Measurements from ENCODE around the gene TTC12. TPM values are rescaled to one million over a fixed set of nuclear protein-coding genes. Genes with fewer than 3 reads are reported as not detected.

TTC12 gene
- total RNA-seq, 2 donors from 2014 or later: 19.5 to 26.7 TPM

DNA sequence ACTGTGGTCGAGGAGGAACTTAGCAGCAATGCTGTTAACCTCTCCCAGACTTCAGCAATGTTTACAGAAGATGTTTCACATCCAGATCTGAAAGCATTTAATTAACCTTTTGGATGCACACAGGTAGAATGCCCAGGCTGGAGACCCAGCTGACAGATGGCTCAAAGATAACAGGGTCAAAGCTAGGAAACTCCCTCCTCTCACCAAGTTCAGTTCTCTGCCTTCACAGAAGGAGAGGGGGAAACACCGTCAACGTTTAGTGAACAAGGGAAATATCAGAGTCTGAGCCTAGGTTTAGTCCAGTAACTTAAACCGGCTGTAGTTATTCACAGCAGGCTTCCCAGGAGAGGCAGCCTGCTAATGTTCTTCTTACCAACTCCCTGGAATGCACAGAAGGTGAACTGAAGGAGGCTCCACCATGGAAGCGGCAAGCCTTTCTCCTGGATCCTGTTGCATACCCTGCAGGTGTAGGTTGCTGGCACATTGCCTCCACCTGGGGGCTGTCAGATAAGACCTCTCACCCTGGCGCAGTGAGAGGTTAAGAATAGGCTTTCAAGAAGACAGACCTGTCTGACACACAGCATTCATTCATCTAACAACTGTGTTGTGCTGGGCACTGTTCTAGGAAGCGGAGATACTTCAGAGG, 49.7 kb downstream of the TTC12 start:
- H3K4me3 Mint-ChIP-seq: no peak overlapping the region
- TF ChIP-seq, protein P1, sequence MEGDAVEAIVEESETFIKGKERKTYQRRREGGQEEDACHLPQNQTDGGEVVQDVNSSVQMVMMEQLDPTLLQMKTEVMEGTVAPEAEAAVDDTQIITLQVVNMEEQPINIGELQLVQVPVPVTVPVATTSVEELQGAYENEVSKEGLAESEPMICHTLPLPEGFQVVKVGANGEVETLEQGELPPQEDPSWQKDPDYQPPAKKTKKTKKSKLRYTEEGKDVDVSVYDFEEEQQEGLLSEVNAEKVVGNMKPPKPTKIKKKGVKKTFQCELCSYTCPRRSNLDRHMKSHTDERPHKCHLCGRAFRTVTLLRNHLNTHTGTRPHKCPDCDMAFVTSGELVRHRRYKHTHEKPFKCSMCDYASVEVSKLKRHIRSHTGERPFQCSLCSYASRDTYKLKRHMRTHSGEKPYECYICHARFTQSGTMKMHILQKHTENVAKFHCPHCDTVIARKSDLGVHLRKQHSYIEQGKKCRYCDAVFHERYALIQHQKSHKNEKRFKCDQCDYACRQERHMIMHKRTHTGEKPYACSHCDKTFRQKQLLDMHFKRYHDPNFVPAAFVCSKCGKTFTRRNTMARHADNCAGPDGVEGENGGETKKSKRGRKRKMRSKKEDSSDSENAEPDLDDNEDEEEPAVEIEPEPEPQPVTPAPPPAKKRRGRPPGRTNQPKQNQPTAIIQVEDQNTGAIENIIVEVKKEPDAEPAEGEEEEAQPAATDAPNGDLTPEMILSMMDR (conservative IDR thresholded peaks at IDR 0.05): peak; percentile 43
- H3K27me3 ChIP-seq (ENCODE audit: control insufficient read depth, insufficient read depth, low read length, poor library complexity, severe bottlenecking): peaks cover 19% of the 10 kb centered on the region
- H3K9me3 Mint-ChIP-seq: no peaks in the 10 kb centered on the region
- H3K27ac Mint-ChIP-seq: no peak overlapping the region
- 90 to 91% methylated on average over 4 to 7 of the region's 7 CpGs for WGBS, 2 experiments (ENCODE audit: insufficient coverage in 1 of 2, insufficient read length in 1 of 2)
- H3K27me3 Mint-ChIP-seq (ENCODE audit: insufficient read depth): peaks cover 55% of the 10 kb centered on the region
- H3K9ac ChIP-seq (ENCODE audit: extremely low read depth, low read length, poor library complexity, severe bottlenecking): no peak overlapping the region
- peak; percentile 58 for DNase-seq
- peaks cover 9% of the 10 kb centered on the region for H3K36me3 ChIP-seq (ENCODE audit: control insufficient read depth, insufficient read depth, low read length)
- no peaks in the 10 kb centered on the region for H3K9me3 ChIP-seq (ENCODE audit: control insufficient read depth, low read length)
- H3K4me3 ChIP-seq (ENCODE audit: low read length): no peak overlapping the region
- H3K4me1 Mint-ChIP-seq: peaks cover 35% of the 10 kb centered on the region
- no peak overlapping the region for H3K27ac ChIP-seq (ENCODE audit: low read depth, low read length)
- H3K4me1 ChIP-seq (ENCODE audit: control insufficient read depth, insufficient read depth, low read length): peaks cover 8% of the 10 kb centered on the region
- peaks cover 22% of the 10 kb centered on the region for H3K36me3 Mint-ChIP-seq (ENCODE audit: low read depth)

DNA sequence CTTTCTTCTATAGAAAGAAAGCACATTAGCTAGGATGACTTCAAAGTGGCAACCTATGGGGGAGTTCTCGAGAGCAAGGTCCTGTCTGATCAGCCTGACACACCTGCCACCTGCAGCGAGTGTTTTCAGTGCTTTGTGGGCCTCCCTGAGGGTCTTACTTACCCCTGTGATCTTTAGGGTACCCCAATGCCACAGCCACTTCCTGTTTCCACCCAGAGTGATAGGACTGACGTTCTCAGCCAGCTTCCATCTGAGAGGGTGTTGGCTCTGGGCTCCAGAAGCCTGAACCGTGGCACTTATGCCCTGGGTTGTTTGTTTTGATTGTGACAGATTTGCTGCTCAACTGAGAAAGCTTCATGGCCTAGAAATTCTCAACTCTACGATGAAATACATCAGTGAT, 51.5 kb downstream of the TTC12 start:
- Histone ChIP-seq H3K27me3 (ENCODE audit: control insufficient read depth, insufficient read depth, low read length, poor library complexity, severe bottlenecking) (peaks cover 19% of the 10 kb centered on the region), H3K36me3 (ENCODE audit: control insufficient read depth, insufficient read depth, low read length) (peaks cover 9% of the 10 kb centered on the region), H3K4me3 (ENCODE audit: low read length) (no peak overlapping the region), H3K27ac (ENCODE audit: low read depth, low read length) (no peak overlapping the region), H3K4me1 (ENCODE audit: control insufficient read depth, insufficient read depth, low read length) (peaks cover 16% of the 10 kb centered on the region), H3K9me3 (ENCODE audit: control insufficient read depth, low read length) (no peaks in the 10 kb centered on the region), H3K9ac (ENCODE audit: extremely low read depth, low read length, poor library complexity, severe bottlenecking) (no peak overlapping the region)
- Mint-ChIP-seq H3K27me3 (ENCODE audit: insufficient read depth) (peaks cover 54% of the 10 kb centered on the region), H3K4me1 (peaks cover 43% of the 10 kb centered on the region), H3K9me3 (no peaks in the 10 kb centered on the region), H3K36me3 (ENCODE audit: low read depth) (peaks cover 17% of the 10 kb centered on the region), H3K27ac (no peak overlapping the region), H3K4me3 (no peak overlapping the region)
- WGBS, 2 experiments (ENCODE audit: insufficient coverage in 1 of 2, insufficient read length in 1 of 2): 79 to 88% methylated on average over 4 to 5 of the region's 5 CpGs
- no peak for DNase-seq
- TF ChIP-seq, protein P1 (conservative IDR thresholded peaks at IDR 0.05): no peak

DNA sequence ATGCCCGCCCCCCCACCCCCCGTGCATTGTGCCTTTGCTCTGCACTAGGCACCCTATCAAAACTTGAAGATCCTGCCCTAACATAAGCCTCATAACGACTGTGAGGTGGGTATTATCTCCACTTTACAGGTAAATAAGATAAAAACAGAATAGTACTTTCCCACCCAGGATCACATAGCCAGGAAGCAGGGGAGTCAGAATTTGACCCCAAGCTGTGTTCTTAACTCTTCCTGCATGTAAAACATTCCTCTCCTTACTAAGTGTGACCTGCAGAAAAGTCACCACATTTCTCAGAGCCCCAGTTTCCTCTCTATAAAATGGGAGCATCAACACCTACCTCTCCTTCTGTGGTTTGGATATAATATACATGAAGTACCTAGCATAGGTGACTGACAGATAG, 55.0 kb downstream of the TTC12 start:
- 38% methylated on average over 3 of the region's 3 CpGs; no CpG with 5 or more reads in 1 of the 2 experiments for WGBS, 2 experiments (ENCODE audit: insufficient coverage in 1 of 2, insufficient read length in 1 of 2)
- no peak overlapping the region for H3K27ac ChIP-seq (ENCODE audit: low read depth, low read length)
- peak; percentile 74 for DNase-seq
- H3K27me3 ChIP-seq (ENCODE audit: control insufficient read depth, insufficient read depth, low read length, poor library complexity, severe bottlenecking): peaks cover 44% of the 10 kb centered on the region
- H3K9ac ChIP-seq (ENCODE audit: extremely low read depth, low read length, poor library complexity, severe bottlenecking): no peak overlapping the region
- peak overlapping the region; percentile 89 for H3K27ac Mint-ChIP-seq
- no peaks in the 10 kb centered on the region for H3K9me3 Mint-ChIP-seq
- H3K9me3 ChIP-seq (ENCODE audit: control insufficient read depth, low read length): no peaks in the 10 kb centered on the region
- TF ChIP-seq, protein P1 (conservative IDR thresholded peaks at IDR 0.05): no peak
- peaks cover 48% of the 10 kb centered on the region for H3K4me1 Mint-ChIP-seq
- H3K4me1 ChIP-seq (ENCODE audit: control insufficient read depth, insufficient read depth, low read length): peaks cover 18% of the 10 kb centered on the region
- H3K36me3 Mint-ChIP-seq (ENCODE audit: low read depth): peaks cover 4% of the 10 kb centered on the region
- no peaks in the 10 kb centered on the region for H3K36me3 ChIP-seq (ENCODE audit: control insufficient read depth, insufficient read depth, low read length)
- peaks cover 66% of the 10 kb centered on the region for H3K27me3 Mint-ChIP-seq (ENCODE audit: insufficient read depth)
- H3K4me3 ChIP-seq (ENCODE audit: low read length): no peak overlapping the region
- peak overlapping the region; percentile 9 for H3K4me3 Mint-ChIP-seq

Data from endodermal cell (in vitro differentiated cells).